HUES6 (cell line): ENCODE data around the gene LRRC59.
A peak's percentile ranks its signal among the peaks of the same experiment; 100 is the strongest.
"Not testable (repeated sequence)": the region's sequence is repeated elsewhere in the genome, so short reads cannot be mapped to it uniquely, and the experiment has no call there.

Experiments used
- H3K27ac ChIP-seq: 2 replicates; pipeline ENCODE4 v1.7.0; 2013; ENCODE audit warnings: low read depth, mild to moderate bottlenecking, low read length, inconsistent platforms
- H3K27me3 ChIP-seq: 2 replicates; pipeline ENCODE4 v1.6.1; 2013; ENCODE audit warnings: low read length; ENCODE audit not compliant: control insufficient read depth, insufficient read depth
- H3K36me3 ChIP-seq: 2 replicates; pipeline ENCODE4 v1.6.1; 2013; ENCODE audit warnings: low read length; ENCODE audit not compliant: control insufficient read depth, insufficient read depth
- H3K4me1 ChIP-seq: 2 replicates; pipeline ENCODE4 v1.6.1; 2013; ENCODE audit warnings: low read length; ENCODE audit not compliant: control insufficient read depth, insufficient read depth
- H3K4me3 ChIP-seq: 2 replicates; pipeline ENCODE4 v1.5.1; 2013; ENCODE audit warnings: low read depth, low read length
- H3K9ac ChIP-seq: one replicate; pipeline ENCODE4 v1.6.1; 2013; ENCODE audit warnings: mild to moderate bottlenecking, low read length
- H3K9me3 ChIP-seq: 2 replicates; pipeline ENCODE4 v1.6.1; 2013; ENCODE audit warnings: low read depth, low read length; ENCODE audit not compliant: control insufficient read depth, insufficient read depth

LRRC59 gene

GRCh38 chr17:50398672-50399071 lies 1.3 kb upstream of the LRRC59 start:
- H3K4me3 ChIP-seq, H3K27me3 ChIP-seq, H3K27ac ChIP-seq, H3K9ac ChIP-seq, H3K9me3 ChIP-seq: not testable (repeated sequence)
- peaks cover 18% of the 10 kb centered on the region for H3K36me3 ChIP-seq
- H3K4me1 ChIP-seq = peaks cover 10% of the 10 kb centered on the region

- Histone ChIP-seq H3K27me3 (no peaks in the 10 kb centered on the region), H3K4me3 (peak overlapping the region; percentile 96), H3K9me3 (peaks cover 7% of the 10 kb centered on the region; the same call in 1 of the 2 replicates), H3K36me3 (peaks cover 26% of the 10 kb centered on the region), H3K4me1 (peaks cover 9% of the 10 kb centered on the region), H3K9ac (no peak overlapping the region), H3K27ac (no peak overlapping the region)
Measured at GRCh38 chr17:50397919-50398285, 579 bp upstream of the LRRC59 start.

- Histone ChIP-seq H3K27ac (peak overlapping the region; percentile 49; the same call in 1 of the 2 replicates), H3K9me3 (peaks cover 7% of the 10 kb centered on the region; the same call in 1 of the 2 replicates), H3K4me3 (peak overlapping the region; percentile 96), H3K9ac (peak overlapping the region; percentile 90), H3K27me3 (no peaks in the 10 kb centered on the region), H3K4me1 (peaks cover 5% of the 10 kb centered on the region; the same call in 1 of the 2 replicates), H3K36me3 (peaks cover 40% of the 10 kb centered on the region)
Measured at GRCh38 chr17:50396261-50397110, 837 bp downstream of the LRRC59 start.

- Histone ChIP-seq H3K4me3 (no peak overlapping the region), H3K36me3 (peaks cover 58% of the 10 kb centered on the region), H3K27ac (no peak overlapping the region), H3K27me3 (no peaks in the 10 kb centered on the region), H3K9me3 (peaks cover 7% of the 10 kb centered on the region; the same call in 1 of the 2 replicates), H3K9ac (no peak overlapping the region), H3K4me1 (peaks cover 5% of the 10 kb centered on the region; the same call in 1 of the 2 replicates)
Measured at GRCh38 chr17:50394711-50395110, 2.6 kb downstream of the LRRC59 start.

- no peak overlapping the region for H3K27ac ChIP-seq
- H3K36me3 ChIP-seq = peaks cover 68% of the 10 kb centered on the region
- no peaks in the 10 kb centered on the region for H3K27me3 ChIP-seq
- H3K4me1 ChIP-seq = peaks cover 5% of the 10 kb centered on the region; the same call in 1 of the 2 replicates
- no peak overlapping the region for H3K4me3 ChIP-seq
- H3K9ac ChIP-seq = no peak overlapping the region
- H3K9me3 ChIP-seq = no peaks in the 10 kb centered on the region
Measured at GRCh38 chr17:50393700-50394099, 3.6 kb downstream of the LRRC59 start.

GRCh38 chr17:50392621-50393020 lies 4.7 kb downstream of the LRRC59 start:
- Histone ChIP-seq H3K4me3 (no peak overlapping the region), H3K4me1 (peaks cover 5% of the 10 kb centered on the region; the same call in 1 of the 2 replicates), H3K27me3 (no peaks in the 10 kb centered on the region), H3K9me3 (no peaks in the 10 kb centered on the region), H3K36me3 (peaks cover 79% of the 10 kb centered on the region), H3K9ac (no peak overlapping the region), H3K27ac (no peak overlapping the region)

- no peaks in the 10 kb centered on the region for H3K9me3 ChIP-seq
- no peak overlapping the region for H3K27ac ChIP-seq
- H3K4me3 ChIP-seq = no peak overlapping the region
- H3K9ac ChIP-seq = no peak overlapping the region
- H3K27me3 ChIP-seq = no peaks in the 10 kb centered on the region
- no peaks in the 10 kb centered on the region for H3K4me1 ChIP-seq
- H3K36me3 ChIP-seq = peaks cover 100% of the 10 kb centered on the region
Measured at GRCh38 chr17:50389534-50389933, 7.8 kb downstream of the LRRC59 start.

- no peak overlapping the region for H3K9ac ChIP-seq
- no peaks in the 10 kb centered on the region for H3K4me1 ChIP-seq
- H3K9me3 ChIP-seq = no peaks in the 10 kb centered on the region
- no peak overlapping the region for H3K4me3 ChIP-seq
- peaks cover 100% of the 10 kb centered on the region for H3K36me3 ChIP-seq
- no peak overlapping the region for H3K27ac ChIP-seq
- no peaks in the 10 kb centered on the region for H3K27me3 ChIP-seq
Measured at GRCh38 chr17:50388728-50389127, 8.6 kb downstream of the LRRC59 start.

- Histone ChIP-seq H3K9ac (no peak overlapping the region), H3K4me1 (no peaks in the 10 kb centered on the region), H3K27ac (no peak overlapping the region), H3K4me3 (no peak overlapping the region), H3K9me3 (no peaks in the 10 kb centered on the region), H3K27me3 (no peaks in the 10 kb centered on the region), H3K36me3 (peaks cover 99% of the 10 kb centered on the region)
Measured at GRCh38 chr17:50386510-50386909, 10.8 kb downstream of the LRRC59 start.

GRCh38 chr17:50382931-50383330 lies 14.4 kb downstream of the LRRC59 start:
- H3K4me3 ChIP-seq = no peak overlapping the region
- H3K9ac ChIP-seq = no peak overlapping the region
- H3K27me3 ChIP-seq = no peaks in the 10 kb centered on the region
- H3K9me3 ChIP-seq = no peaks in the 10 kb centered on the region
- no peaks in the 10 kb centered on the region for H3K4me1 ChIP-seq
- H3K36me3 ChIP-seq = peaks cover 96% of the 10 kb centered on the region
- no peak overlapping the region for H3K27ac ChIP-seq

- H3K4me1 ChIP-seq = no peaks in the 10 kb centered on the region
- no peaks in the 10 kb centered on the region for H3K27me3 ChIP-seq
- H3K4me3 ChIP-seq = no peak overlapping the region
- H3K36me3 ChIP-seq = peaks cover 90% of the 10 kb centered on the region
- no peak overlapping the region for H3K9ac ChIP-seq
- no peaks in the 10 kb centered on the region for H3K9me3 ChIP-seq
- no peak overlapping the region for H3K27ac ChIP-seq
Measured at GRCh38 chr17:50381920-50382319, 15.4 kb downstream of the LRRC59 start.
